ENCODE measurements around the gene WDR1.

The WDR1 gene

DNA sequence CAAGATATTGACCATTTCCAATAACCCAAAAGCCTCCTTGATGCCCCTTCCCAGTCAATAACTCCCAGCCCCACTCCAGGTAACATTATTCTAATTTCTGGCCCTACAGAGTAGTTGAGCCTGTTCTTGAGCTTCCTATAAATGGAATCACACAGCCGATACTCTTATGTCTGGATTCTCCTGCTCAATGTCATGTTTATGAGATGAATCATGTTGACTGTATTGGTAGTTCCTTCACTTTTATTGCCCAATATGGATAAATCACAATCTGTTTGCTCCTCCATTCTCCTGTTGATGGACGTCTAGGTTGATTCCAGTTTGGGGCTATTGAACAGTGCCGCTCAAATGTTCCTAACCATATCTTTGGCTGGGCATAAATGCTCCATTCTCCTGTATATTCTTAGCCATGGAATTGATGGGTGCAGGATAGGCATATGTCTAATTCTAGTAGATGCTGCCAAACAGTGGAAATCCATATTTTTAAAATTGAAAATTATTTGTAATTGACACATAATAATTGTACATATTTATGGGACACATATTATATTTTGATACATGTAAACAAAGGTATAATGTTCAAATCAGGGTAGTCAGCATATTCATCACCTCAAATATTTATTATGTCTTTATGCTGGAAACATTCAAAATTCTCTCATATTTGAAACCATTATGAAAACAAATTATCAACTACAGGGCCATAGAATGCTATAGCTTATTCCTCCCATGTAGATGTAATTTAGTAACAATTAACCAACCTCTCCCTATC, 54.8 kb downstream of the WDR1 start:
- H3K27ac Mint-ChIP-seq, result no peak overlapping the region
- H3K27me3 Mint-ChIP-seq, result no peaks in the 10 kb centered on the region
- H3K4me1 Mint-ChIP-seq, result no peaks in the 10 kb centered on the region
- no peaks in the 10 kb centered on the region for H3K9me3 Mint-ChIP-seq
- peaks cover 18% of the 10 kb centered on the region for H3K36me3 Mint-ChIP-seq
- no peak overlapping the region for H3K4me3 Mint-ChIP-seq

DNA sequence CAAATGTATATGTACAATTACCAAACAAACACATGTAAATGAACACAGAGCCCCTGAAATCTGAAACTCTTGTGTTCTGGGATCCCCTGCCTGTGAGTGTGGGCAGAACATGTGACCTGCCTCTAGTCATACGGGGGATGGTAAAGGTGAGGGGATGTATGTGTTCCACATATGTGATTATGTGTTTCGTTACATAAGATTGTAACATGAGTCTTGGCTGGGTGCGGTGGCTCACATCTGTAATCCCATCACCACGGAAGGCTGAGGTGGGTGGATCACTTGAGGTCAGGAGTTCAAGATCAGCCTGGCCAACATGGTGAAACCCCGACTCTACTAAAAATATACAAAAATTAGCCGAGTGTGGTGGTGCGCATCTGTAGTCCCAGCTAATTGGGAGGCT, 58.2 kb downstream of the WDR1 start:
- peaks cover 21% of the 10 kb centered on the region for H3K36me3 Mint-ChIP-seq
- H3K27me3 Mint-ChIP-seq, result no peaks in the 10 kb centered on the region
- no peak overlapping the region for H3K4me3 Mint-ChIP-seq
- H3K9me3 Mint-ChIP-seq, result no peaks in the 10 kb centered on the region
- H3K4me1 Mint-ChIP-seq, result no peaks in the 10 kb centered on the region
- H3K27ac Mint-ChIP-seq, result no peak overlapping the region

DNA sequence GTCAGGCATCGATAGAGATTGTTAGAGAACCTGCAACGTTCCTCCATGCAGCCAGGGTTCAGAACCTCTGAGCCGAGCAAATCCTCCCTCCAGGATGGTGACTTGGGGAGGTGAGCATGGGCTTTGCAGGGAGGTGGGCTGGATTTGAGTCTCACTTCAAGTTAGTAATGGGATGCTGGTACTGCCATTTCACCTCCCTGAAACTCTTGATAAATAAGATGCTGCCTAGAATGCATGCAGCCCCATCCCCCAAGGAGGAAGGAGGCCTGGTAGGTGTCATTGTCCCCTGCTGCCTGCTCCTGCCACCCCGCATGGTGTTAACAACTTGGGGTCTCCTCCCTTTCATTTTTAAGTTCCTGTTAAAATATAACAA, 59.6 kb downstream of the WDR1 start:
- no peak overlapping the region for H3K27ac Mint-ChIP-seq

DNA sequence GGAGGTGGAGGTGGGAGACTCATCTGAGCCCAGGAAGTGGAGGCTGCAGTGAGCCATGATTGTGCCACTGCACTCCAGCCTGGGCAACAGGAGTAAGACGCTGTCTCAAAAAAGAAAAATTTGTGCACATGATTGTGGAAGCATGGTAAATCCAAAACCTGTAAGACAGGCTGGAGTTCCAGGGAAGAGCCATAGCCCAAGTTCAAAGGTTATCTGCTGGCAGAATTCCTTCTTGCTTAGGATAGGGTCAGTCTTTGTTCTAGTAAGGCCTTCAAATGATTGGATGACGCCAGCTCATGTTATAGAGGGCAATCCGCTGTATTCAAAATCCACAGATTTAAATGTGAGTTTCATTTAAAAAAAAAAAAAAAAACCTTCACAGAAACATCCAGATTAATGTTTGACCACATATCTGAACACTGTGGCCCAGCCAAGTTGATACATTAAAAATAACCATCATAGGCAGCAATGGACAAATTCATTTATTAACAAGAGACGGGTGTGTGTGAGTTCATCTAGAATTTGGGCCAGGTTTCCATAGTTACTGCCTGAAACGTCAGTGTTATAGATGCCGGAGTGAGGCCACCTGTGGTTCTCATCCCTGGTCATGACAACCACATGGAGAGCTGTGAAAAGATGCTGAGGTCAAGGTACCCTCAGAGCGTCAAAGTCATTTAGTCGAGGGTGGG, 60.1 kb downstream of the WDR1 start:
- Mint-ChIP-seq H3K4me1 (no peaks in the 10 kb centered on the region), H3K36me3 (peaks cover 17% of the 10 kb centered on the region), H3K27me3 (no peaks in the 10 kb centered on the region), H3K9me3 (no peaks in the 10 kb centered on the region), H3K27ac (no peak overlapping the region), H3K4me3 (no peak overlapping the region)

More for the DNA sequence above, 59.6 kb downstream of the WDR1 start:
- H3K36me3 Mint-ChIP-seq, result peaks cover 21% of the 10 kb centered on the region
- H3K4me3 Mint-ChIP-seq, result no peak overlapping the region
- H3K27me3 Mint-ChIP-seq, result no peaks in the 10 kb centered on the region
- no peaks in the 10 kb centered on the region for H3K9me3 Mint-ChIP-seq
- no peaks in the 10 kb centered on the region for H3K4me1 Mint-ChIP-seq

DNA sequence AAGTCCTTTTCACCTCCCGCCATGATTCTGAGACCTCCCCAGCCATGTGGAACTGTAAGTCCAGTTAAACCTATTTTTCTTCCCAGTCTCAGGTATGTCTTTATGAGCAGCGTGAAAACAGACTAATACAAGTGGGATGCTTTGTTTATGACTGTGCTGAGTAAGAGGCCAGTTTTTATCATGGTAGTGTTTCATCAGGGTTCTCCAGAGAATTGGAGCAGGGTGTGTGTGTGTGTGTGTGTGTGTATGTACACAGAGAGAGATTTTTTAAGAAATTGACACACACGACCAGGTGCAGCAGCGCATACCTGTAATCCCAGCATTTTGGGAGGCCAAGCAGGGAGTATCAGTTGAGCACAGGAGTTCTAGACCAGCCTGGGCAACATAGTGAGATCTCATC, 60.7 kb downstream of the WDR1 start:
- Mint-ChIP-seq H3K4me1 (no peaks in the 10 kb centered on the region), H3K27ac (no peak overlapping the region)

DNA sequence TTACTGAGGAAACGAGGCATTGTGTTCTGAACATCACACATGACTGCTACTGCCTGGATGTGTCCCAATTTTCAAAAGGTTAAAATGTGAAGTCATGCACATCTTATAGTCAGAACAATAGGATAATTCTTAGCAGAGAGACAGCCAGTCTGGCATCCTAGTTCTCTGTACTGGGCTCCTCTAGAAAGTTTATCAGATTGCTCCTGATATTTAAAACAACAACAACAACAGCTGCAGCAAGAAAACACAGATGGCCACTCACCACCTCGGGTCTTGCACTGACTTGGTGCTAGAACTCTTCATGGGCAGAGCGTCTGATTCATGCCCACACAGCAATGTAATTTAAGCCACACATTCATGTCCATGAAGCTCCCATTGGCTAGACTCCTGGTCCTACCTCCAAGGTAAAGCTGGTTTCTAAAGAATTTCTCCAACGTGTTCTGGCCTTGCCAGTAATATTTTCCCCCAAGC, 62.0 kb downstream of the WDR1 start:
- H3K9me3 Mint-ChIP-seq, result no peaks in the 10 kb centered on the region
- H3K4me1 Mint-ChIP-seq, result no peaks in the 10 kb centered on the region
- no peaks in the 10 kb centered on the region for H3K27me3 Mint-ChIP-seq
- no peak overlapping the region for H3K4me3 Mint-ChIP-seq
- no peak overlapping the region for H3K27ac Mint-ChIP-seq
- peaks cover 14% of the 10 kb centered on the region for H3K36me3 Mint-ChIP-seq

More for the DNA sequence above, 60.7 kb downstream of the WDR1 start:
- no peak overlapping the region for H3K4me3 Mint-ChIP-seq
- no peaks in the 10 kb centered on the region for H3K9me3 Mint-ChIP-seq
- H3K36me3 Mint-ChIP-seq, result peaks cover 16% of the 10 kb centered on the region
- no peaks in the 10 kb centered on the region for H3K27me3 Mint-ChIP-seq

DNA sequence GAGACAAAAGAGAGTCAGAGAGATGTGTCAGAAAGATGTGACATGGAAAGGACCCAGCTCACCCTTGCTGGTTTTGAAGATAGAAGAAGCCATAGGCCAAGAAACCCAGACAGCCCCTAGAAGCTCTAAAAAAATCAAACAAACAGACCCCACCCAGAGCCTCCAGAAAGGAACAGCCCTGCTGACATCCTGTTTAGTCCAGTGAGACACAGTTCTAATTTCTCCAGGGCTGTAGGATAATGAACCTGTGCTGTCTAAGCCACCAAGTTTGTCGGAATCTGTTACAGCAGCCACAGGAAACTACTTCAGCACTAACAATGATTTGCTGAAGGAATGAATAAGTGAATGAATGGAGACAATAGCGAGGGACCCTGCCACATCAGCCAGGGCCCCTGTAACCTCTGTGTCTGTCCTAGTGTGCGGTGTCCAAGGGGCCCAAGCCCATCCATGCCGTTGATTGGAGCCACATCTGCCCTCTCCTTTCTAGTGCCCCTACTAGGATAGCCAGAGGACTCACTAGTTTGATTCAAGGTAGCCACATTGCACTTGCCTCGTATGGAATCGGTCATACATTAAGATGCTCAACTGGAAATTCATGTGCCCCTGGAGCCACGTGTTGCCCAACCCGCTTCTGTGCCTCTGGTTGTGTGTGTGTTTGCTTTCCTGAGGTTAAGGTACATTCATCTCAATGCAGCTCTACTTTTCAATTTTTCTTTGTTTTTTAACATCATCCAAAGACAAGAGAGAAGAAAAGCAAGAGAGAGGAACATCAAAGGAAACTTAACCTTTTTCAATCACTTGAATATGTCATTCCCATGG, 62.8 kb downstream of the WDR1 start:
- H3K27ac Mint-ChIP-seq, result no peak overlapping the region

DNA sequence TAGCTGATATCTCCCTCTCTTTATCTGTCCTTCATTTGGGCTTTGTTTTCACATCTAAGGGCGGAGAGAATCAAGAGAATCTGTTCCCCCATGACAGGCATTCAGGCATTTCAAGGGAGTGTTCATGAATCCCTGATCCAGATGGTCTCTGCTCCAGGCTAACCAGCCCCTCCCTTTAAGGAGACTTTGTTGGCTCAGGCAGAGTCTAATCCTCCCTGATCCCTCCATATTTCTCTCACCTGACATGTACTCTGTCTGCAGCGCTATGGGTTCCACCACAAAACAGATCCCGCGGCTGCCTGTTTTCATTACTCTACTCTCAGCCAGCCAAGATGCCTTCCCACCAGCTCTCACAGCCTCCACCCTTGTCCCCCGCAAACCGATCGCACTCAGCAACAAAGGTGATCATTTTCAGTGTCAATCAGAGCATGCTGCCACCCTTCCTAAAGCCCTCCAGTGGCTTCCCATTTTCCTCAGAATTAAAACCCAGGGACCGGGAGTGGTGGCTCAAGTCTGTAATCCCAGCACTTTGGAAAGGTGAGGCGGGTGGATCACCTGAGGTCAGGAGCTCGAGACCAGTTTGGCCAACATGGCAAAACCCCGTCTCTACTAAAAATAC, 65.0 kb downstream of the WDR1 start:
- Mint-ChIP-seq H3K4me1 (peaks cover 10% of the 10 kb centered on the region), H3K4me3 (no peak overlapping the region)

More for the DNA sequence above, 62.8 kb downstream of the WDR1 start:
- Mint-ChIP-seq H3K27me3 (no peaks in the 10 kb centered on the region), H3K36me3 (peaks cover 10% of the 10 kb centered on the region), H3K9me3 (no peaks in the 10 kb centered on the region), H3K4me1 (no peaks in the 10 kb centered on the region), H3K4me3 (no peak overlapping the region)

DNA sequence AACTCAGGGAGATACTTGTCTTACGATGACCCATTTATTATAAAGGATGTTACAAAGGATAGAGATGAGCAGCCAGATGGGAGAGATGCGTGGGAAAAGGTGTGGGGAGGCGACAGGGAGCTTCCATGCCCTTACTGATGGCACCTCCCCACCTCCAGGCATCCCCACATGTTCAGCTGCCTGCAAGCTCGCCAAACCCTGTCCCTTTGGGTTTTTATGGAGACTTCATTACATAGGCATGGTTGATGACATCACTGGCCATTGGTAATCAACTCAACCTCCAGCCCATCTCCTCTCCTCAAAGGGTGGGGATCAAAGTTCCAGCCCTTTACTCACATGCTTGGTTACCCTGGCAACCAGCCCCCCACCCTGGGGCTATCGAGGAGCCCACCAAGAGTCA, 65.9 kb downstream of the WDR1 start:
- Mint-ChIP-seq H3K27me3 (no peaks in the 10 kb centered on the region), H3K4me1 (peaks cover 10% of the 10 kb centered on the region), H3K36me3 (peaks cover 14% of the 10 kb centered on the region), H3K9me3 (no peaks in the 10 kb centered on the region), H3K27ac (no peak overlapping the region), H3K4me3 (no peak overlapping the region)

More for the DNA sequence above, 65.0 kb downstream of the WDR1 start:
- Mint-ChIP-seq H3K27me3 (no peaks in the 10 kb centered on the region), H3K27ac (no peak overlapping the region), H3K9me3 (no peaks in the 10 kb centered on the region), H3K36me3 (peaks cover 19% of the 10 kb centered on the region)

DNA sequence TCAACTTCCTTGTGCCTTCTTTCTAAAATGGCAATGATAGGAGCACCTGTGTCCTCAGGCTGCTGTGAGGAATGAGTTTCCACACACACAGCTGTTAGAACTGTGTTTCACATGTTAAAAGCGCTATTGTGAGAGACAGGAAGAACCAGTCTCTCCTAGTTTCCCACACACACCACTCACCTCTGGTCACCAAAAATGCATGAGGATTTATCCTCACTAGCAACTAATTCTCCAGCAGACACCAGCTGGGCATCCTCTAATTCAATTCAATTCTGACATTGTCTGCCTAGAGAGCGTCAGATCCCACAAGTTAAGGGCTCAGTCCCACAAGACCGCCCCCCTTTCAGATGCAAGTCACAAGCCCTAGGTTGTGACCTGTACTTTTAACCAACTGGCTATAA, 66.3 kb downstream of the WDR1 start:
- H3K36me3 Mint-ChIP-seq, result peaks cover 16% of the 10 kb centered on the region
- peaks cover 10% of the 10 kb centered on the region for H3K4me1 Mint-ChIP-seq

DNA sequence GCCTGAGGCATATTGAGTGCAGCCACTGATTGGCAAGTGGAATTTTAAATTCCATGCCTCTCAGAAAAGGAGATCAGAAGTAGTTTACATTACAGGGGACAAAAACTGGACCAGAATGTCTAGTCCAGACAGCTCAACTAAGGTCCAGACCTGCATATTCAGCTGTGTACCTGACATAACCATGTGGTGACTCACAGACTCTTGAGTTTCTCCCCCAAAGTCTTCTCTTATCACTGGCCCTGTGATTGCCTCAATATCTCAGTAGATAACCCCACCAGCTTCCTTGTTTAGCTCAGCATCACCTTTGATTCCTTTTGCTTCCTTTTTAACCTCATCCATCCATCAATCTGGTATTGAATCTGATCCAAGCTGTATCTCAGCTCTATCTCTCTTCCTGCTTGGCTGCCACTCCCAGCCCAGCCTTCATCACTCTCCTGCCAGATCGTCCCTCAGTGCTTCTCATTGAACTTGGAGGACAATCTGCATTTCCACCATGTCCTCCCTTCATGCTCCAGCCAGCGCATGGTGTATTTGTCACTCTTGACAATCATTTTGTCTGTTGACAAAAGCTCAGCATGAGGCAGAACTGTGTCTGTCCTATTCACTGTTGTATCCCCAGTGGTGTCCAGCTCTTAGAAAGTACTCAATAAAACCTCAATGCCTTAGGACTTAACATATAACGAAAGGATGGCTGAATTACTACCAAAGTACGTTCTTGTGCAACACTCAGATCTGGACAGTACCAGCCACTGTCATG, 67.5 kb downstream of the WDR1 start:
- H3K27me3 Mint-ChIP-seq, result no peaks in the 10 kb centered on the region
- peaks cover 13% of the 10 kb centered on the region for H3K4me1 Mint-ChIP-seq
- no peak overlapping the region for H3K4me3 Mint-ChIP-seq
- H3K9me3 Mint-ChIP-seq, result peaks cover 5% of the 10 kb centered on the region
- H3K36me3 Mint-ChIP-seq, result peaks cover 22% of the 10 kb centered on the region
- H3K27ac Mint-ChIP-seq, result no peak overlapping the region

More for the DNA sequence above, 66.3 kb downstream of the WDR1 start:
- H3K27me3 Mint-ChIP-seq, result no peaks in the 10 kb centered on the region
- no peak overlapping the region for H3K27ac Mint-ChIP-seq
- no peak overlapping the region for H3K4me3 Mint-ChIP-seq
- H3K9me3 Mint-ChIP-seq, result no peaks in the 10 kb centered on the region

DNA sequence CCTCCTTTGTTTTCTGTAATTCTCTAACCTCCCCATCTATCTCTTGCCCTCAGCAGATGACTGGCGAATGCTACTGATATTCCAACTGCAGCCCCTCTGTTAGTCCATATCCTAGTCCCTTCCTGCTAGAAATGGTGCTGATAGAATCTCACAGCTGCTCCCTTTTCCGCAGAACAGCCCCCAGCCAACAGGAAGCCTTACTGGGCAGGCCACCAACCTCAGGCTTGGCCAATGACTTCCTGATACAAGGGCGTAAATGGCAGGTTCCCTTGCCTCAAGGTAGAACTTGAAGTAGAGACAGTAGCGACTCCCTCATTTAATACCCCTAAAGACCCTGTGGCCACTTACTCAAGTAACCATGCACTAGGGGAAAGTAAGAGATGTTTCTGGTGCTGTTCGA, 68.6 kb downstream of the WDR1 start:
- Mint-ChIP-seq H3K9me3 (peaks cover 9% of the 10 kb centered on the region), H3K4me3 (no peak overlapping the region), H3K36me3 (peaks cover 29% of the 10 kb centered on the region), H3K4me1 (peaks cover 13% of the 10 kb centered on the region), H3K27me3 (no peaks in the 10 kb centered on the region), H3K27ac (no peak overlapping the region)

DNA sequence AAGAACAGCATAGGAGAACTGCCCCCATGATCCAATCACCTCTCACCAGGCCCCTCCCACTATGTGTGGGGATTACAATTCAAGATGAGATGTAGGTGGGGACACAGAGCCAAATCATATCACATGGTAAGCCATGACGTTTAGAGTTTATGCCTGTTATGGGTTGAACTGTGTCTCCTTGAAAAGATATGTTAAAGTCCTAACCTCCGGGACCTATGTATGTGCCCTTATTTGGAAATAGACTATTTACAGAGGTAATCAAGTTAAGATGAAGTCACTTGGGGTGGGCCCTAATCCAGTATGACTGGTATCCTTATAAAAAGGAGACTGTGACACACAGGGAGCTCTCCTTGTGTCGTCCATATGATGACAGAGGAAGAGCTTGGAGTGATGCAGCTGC, 70.1 kb downstream of the WDR1 start:
- H3K27ac Mint-ChIP-seq, result no peak overlapping the region
- H3K36me3 Mint-ChIP-seq, result peaks cover 37% of the 10 kb centered on the region
- no peaks in the 10 kb centered on the region for H3K27me3 Mint-ChIP-seq

DNA sequence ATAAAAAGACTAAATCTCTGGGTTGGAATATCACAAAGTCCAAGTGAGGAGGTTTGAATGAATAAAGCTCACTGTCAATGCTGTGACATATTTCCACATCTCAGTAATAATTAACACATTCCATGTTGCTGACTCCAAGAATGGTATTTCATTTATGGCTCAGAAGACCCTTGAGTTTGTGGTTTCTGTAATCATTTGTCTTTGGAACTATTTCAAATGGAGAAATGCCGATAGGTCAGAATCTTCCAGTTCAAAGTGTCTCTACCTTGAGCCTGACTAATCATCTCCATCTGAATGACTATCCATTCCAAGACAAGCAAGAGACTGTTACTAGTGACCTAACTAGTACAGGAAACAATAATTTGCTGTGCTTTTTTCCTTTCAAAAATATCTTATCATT, 71.1 kb downstream of the WDR1 start:
- H3K4me3 Mint-ChIP-seq, result no peak overlapping the region
- H3K4me1 Mint-ChIP-seq, result peaks cover 13% of the 10 kb centered on the region
- H3K36me3 Mint-ChIP-seq, result peaks cover 35% of the 10 kb centered on the region
- H3K27me3 Mint-ChIP-seq, result no peaks in the 10 kb centered on the region
- no peak overlapping the region for H3K27ac Mint-ChIP-seq
- peaks cover 17% of the 10 kb centered on the region for H3K9me3 Mint-ChIP-seq

More for the DNA sequence above, 70.1 kb downstream of the WDR1 start:
- H3K4me1 Mint-ChIP-seq, result peaks cover 13% of the 10 kb centered on the region
- peaks cover 17% of the 10 kb centered on the region for H3K9me3 Mint-ChIP-seq
- H3K4me3 Mint-ChIP-seq, result no peak overlapping the region

DNA sequence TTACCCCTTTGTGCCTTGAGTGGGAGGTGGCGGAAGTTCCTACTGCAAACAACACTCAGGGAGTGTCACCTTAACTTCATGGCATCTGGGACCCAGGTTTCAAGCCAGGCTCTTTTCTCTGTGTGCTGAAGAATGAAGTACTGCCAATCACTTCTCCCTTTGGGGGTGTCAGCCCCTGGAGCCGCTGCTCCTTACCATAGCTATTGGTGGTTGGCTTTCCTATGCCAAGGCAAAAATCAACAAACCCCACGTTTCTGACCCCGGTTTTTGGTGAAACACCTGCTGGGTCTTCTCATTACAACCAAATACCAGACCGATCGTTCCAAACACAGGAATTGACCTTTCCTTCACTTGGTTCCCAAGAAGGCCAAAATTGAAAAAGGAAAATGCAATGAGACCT, 75.6 kb downstream of the WDR1 start:
- no peak overlapping the region for H3K27ac Mint-ChIP-seq
- peaks cover 3% of the 10 kb centered on the region for H3K4me1 Mint-ChIP-seq
- no peak overlapping the region for H3K4me3 Mint-ChIP-seq
- H3K9me3 Mint-ChIP-seq, result peaks cover 17% of the 10 kb centered on the region
- no peaks in the 10 kb centered on the region for H3K27me3 Mint-ChIP-seq
- peaks cover 26% of the 10 kb centered on the region for H3K36me3 Mint-ChIP-seq

All from activated naive CD4-positive, alpha-beta T cell treated with anti-CD3 and anti-CD28 coated beads, Interleukin-2, amount 50 U/mL, for 24 hours (primary cell).